ENCODE measurements around the gene SERPINA10. TPM values are rescaled to one million over a fixed set of nuclear protein-coding genes. Genes with fewer than 3 reads are reported as not detected.

The SERPINA10 gene
- total and polyA plus RNA-seq, 2 of the 13 experiments (the other 11 are each of a cell fraction or from before 2014, with no cell fraction given), result 20.1 to 20.2 TPM

DNA sequence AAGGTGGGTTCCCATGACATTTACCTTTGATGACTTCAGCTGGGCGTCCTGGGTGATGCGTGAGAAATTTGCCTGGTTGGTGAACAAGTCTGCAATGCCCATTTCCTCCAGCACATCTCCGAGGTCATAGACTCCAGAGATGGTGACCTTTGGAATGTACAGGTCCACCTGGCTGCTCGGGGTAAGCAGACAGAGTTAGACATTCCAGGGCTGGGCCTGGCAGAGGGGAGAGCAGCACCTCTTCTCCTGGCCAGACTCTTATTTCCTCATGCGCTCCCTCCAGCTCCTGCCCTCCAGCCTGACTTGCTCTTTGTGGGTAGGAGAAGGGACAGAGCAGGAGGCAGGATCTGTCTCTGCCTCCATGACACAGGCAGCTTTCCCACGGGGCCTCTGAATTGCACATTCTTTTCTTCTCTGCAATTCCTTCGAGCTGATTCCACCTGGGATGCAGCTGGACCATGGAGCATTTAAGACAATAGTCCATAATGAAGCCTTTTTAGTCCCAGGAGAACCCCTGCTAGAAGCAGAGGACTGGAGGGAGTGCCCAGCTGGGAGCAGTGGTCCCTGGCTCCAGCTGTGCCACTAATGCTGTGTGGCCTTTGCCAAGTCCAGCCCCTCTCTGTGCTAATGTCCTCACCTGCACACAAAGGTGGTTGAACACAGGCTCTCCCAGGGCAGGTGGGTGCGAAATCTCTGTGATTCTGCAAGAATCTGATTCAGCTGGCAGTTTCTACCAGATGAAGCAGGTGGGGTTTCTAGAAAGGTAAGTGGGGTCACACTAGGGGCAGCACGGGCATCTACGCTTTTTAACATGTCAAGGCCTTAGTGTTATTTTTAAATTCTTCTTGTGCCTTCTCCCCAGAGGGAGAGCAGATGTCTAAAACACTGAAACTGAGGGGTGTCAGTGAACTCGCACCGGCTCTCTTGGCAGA, 13.2 kb upstream of the SERPINA10 start:
- intact Hi-C loops (cut with micrococcal nuclease; ENCODE audit: unreplicated experiment), result no loop called here
- no peak for TF ChIP-seq PLRG1 (conservative IDR thresholded peaks at IDR 0.05)
- TF ChIP-seq, protein P1, sequence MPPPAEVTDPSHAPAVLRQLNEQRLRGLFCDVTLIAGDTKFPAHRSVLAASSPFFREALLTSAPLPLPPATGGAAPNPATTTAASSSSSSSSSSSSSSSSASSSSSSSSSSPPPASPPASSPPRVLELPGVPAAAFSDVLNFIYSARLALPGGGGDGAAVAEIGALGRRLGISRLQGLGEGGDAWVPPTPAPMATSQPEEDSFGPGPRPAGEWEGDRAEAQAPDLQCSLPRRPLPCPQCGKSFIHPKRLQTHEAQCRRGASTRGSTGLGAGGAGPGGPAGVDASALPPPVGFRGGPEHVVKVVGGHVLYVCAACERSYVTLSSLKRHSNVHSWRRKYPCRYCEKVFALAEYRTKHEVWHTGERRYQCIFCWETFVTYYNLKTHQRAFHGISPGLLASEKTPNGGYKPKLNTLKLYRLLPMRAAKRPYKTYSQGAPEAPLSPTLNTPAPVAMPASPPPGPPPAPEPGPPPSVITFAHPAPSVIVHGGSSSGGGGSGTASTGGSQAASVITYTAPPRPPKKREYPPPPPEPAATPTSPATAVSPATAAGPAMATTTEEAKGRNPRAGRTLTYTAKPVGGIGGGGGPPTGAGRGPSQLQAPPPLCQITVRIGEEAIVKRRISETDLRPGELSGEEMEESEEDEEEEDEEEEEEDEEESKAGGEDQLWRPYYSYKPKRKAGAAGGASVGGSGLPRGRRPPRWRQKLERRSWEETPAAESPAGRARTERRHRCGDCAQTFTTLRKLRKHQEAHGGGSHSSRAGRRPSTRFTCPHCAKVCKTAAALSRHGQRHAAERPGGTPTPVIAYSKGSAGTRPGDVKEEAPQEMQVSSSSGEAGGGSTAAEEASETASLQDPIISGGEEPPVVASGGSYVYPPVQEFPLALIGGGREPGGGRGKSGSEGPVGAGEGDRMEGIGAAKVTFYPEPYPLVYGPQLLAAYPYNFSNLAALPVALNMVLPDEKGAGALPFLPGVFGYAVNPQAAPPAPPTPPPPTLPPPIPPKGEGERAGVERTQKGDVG (CRISPR knock-in tag; IDR thresholded peaks at IDR 0.05; ENCODE audit: borderline replicate concordance), result no peak
- TF ChIP-seq ZNF20 (CRISPR knock-in tag; IDR thresholded peaks at IDR 0.05), result no peak
- no peak for TF ChIP-seq LCORL (IDR thresholded peaks at IDR 0.05)
- 0 out of 2 replicates have a peak, but pooled peaks have one; percentile 20 for TF ChIP-seq LCORL (CRISPR knock-in tag; IDR thresholded peaks at IDR 0.05)
- TF ChIP-seq HOXA9 (CRISPR knock-in tag; IDR thresholded peaks at IDR 0.05; ENCODE audit: borderline replicate concordance), result no peak
- no peak for TF ChIP-seq TCF12 (IDR thresholded peaks at IDR 0.05)
- no peak for TF ChIP-seq TCF12 (CRISPR knock-in tag; IDR thresholded peaks at IDR 0.05)
- TF ChIP-seq SNAPC2 (CRISPR knock-in tag; IDR thresholded peaks at IDR 0.05), result no peak
- TF ChIP-seq, protein P2, sequence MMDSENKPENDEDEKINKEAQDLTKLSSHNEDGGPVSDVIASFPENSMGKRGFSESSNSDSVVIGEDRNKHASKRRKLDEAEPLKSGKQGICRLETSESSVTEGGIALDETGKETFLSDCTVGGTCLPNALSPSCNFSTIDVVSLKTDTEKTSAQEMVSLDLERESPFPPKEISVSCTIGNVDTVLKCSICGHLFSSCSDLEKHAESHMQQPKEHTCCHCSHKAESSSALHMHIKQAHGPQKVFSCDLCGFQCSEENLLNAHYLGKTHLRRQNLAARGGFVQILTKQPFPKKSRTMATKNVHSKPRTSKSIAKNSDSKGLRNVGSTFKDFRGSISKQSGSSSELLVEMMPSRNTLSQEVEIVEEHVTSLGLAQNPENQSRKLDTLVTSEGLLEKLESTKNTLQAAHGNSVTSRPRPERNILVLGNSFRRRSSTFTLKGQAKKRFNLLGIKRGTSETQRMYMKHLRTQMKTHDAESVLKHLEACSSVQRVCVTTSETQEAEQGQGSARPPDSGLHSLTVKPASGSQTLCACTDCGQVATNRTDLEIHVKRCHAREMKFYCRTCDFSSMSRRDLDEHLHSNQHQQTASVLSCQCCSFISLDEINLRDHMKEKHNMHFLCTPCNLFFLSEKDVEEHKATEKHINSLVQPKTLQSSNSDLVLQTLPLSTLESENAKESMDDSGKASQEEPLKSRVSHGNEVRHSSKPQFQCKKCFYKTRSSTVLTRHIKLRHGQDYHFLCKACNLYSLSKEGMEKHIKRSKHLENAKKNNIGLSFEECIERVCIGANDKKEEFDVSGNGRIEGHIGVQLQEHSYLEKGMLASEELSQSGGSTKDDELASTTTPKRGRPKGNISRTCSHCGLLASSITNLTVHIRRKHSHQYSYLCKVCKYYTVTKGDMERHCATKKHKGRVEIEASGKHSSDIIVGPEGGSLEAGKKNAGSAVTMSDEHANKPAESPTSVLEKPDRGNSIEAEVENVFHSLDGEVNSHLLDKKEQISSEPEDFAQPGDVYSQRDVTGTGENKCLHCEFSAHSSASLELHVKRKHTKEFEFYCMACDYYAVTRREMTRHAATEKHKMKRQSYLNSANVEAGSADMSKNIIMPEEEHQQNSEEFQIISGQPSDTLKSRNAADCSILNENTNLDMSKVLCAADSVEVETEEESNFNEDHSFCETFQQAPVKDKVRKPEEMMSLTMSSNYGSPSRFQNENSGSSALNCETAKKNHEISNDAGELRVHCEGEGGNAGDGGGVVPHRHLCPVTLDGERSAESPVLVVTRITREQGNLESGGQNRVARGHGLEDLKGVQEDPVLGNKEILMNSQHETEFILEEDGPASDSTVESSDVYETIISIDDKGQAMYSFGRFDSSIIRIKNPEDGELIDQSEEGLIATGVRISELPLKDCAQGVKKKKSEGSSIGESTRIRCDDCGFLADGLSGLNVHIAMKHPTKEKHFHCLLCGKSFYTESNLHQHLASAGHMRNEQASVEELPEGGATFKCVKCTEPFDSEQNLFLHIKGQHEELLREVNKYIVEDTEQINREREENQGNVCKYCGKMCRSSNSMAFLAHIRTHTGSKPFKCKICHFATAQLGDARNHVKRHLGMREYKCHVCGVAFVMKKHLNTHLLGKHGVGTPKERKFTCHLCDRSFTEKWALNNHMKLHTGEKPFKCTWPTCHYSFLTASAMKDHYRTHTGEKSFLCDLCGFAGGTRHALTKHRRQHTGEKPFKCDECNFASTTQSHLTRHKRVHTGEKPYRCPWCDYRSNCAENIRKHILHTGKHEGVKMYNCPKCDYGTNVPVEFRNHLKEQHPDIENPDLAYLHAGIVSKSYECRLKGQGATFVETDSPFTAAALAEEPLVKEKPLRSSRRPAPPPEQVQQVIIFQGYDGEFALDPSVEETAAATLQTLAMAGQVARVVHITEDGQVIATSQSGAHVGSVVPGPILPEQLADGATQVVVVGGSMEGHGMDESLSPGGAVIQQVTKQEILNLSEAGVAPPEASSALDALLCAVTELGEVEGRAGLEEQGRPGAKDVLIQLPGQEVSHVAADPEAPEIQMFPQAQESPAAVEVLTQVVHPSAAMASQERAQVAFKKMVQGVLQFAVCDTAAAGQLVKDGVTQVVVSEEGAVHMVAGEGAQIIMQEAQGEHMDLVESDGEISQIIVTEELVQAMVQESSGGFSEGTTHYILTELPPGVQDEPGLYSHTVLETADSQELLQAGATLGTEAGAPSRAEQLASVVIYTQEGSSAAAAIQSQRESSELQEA (CRISPR knock-in tag; IDR thresholded peaks at IDR 0.05; ENCODE audit: not compliant biosample characterization), result peak; percentile 50
- no peak for TF ChIP-seq ZFP37 (CRISPR knock-in tag; IDR thresholded peaks at IDR 0.05; ENCODE audit: borderline replicate concordance)
- peak; percentile 61 for TF ChIP-seq HNF4A (CRISPR knock-in tag; IDR thresholded peaks at IDR 0.05)

More for the DNA sequence above, 13.2 kb upstream of the SERPINA10 start:
- no peak overlapping the region for H3K4me2 ChIP-seq (ENCODE audit: low read depth, low read length)
- H3K9ac ChIP-seq (ENCODE audit: insufficient read depth, low read depth, low read length), result no peak overlapping the region
- 81% methylated on average over 12 of the region's 12 CpGs for WGBS (ENCODE audit: low lambda C conversion rate)
- H3K9me3 ChIP-seq (ENCODE audit: low read length), result 0 out of 2 replicates have a peak, but pooled peaks cover 6% of the 10 kb centered on the region
- H4K20me1 ChIP-seq (ENCODE audit: insufficient read depth, low read length), result no peaks in the 10 kb centered on the region
- ChIA-PET CTCF (ENCODE audit: low intra/inter-chr PET ratio, low total read pairs) (interaction anchor here (1.2 to 1.9 kb wide), 3 partner anchors 107 to 174 kb away, joined by 4 to 14 read pairs (median 8); no protein-coding TSS in a partner anchor), POLR2A (interaction anchor here (0.6 to 1.9 kb wide), 3 partner anchors 11 to 276 kb away, joined by 3 to 18 read pairs (median 4); partner anchors contain the start of gene SERPINA10)
- FAIRE-seq, result no peak
- no peak overlapping the region for H2AFZ ChIP-seq (ENCODE audit: low read length)
- H3K36me3 ChIP-seq (replicated peaks in 1 of 2; ENCODE audit: control insufficient read depth in 1 of 2, insufficient read depth in 2 of 2, low read length in 2 of 2), result peaks cover 35 to 80% of the 10 kb centered on the region in 2 experiments
- H3K4me3 ChIP-seq (replicated peaks in 1 of 3; ENCODE audit: insufficient read depth in 1 of 3, low read depth in 2 of 3, low read length in 3 of 3), result no peak overlapping the region
- BruUV-seq (replicated peaks), result no TSS peak
- H3K27me3 ChIP-seq (ENCODE audit: control insufficient read depth in 1 of 2, insufficient read depth in 2 of 2, low read length in 2 of 2), result no peaks in the 10 kb centered on the region
- no peak overlapping the region for H3K27ac ChIP-seq (ENCODE audit: extremely low read length, insufficient read depth, low read length)
- H3K4me1 ChIP-seq (ENCODE audit: insufficient read depth, low read length), result peaks cover 14% of the 10 kb centered on the region
- no peaks in the 10 kb centered on the region for H3K79me2 ChIP-seq (ENCODE audit: insufficient read depth, low read length)
- in situ Hi-C loops (cut with HindIII; ENCODE audit: extremely low pct_ligation_motif_present, low pct_unique_long_range_greater_than_20kb), result loop anchor here (5.0 to 10.0 kb wide), 2 partner anchors 169 to 252 kb away; no protein-coding TSS in a partner anchor
- ATAC-seq, result peak; percentile 19; the same call in 1 of the 3 replicates
- no peak for DNase-seq (ENCODE audit: low spot score)

Data from HepG2 (cell line).